GM13976 (cell line): ENCODE measurements around the gene KLHDC4.

ENCODE experiments used
- DNase-seq: peaks from one replicate; pipeline ENCODE4 v3.0.0; 2012; ENCODE audit warnings: low spot score
- CTCF ChIP-seq: IDR thresholded peaks from 2 replicates; pipeline ENCODE4 v1.5.1; 2012; ENCODE audit warnings: borderline replicate concordance, mild to moderate bottlenecking; ENCODE audit not compliant: insufficient read depth; ENCODE audit errors: extremely low read depth, missing control alignments, control extremely low read depth
- in situ Hi-C: fragments of 300-500 bp; cut with MboI; formaldehyde crosslinking; loops from one replicate; pipeline ENCODE4 v1.12.0; 2022; ENCODE audit warnings: low sequenced_read_pairs, mixed read lengths, inconsistent platforms; ENCODE audit not compliant: unreplicated experiment

KLHDC4 gene

GRCh38 chr16:87694441-87695125, 71.2 kb downstream of the KLHDC4 start:
- in situ Hi-C loops, result no loop called here
- no peak for DNase-seq
- no peak for TF ChIP-seq CTCF

GRCh38 chr16:87693827-87694226, 72.0 kb downstream of the KLHDC4 start:
- in situ Hi-C loops, result no loop called here
- no peak for TF ChIP-seq CTCF
- DNase-seq, result no peak

GRCh38 chr16:87692756-87693155, 73.0 kb downstream of the KLHDC4 start:
- no peak for TF ChIP-seq CTCF
- in situ Hi-C loops, result no loop called here
- DNase-seq, result no peak

GRCh38 chr16:87692176-87692575, 73.6 kb downstream of the KLHDC4 start:
- in situ Hi-C loops, result no loop called here
- DNase-seq, result no peak
- no peak for TF ChIP-seq CTCF

GRCh38 chr16:87691686-87692079, 74.1 kb downstream of the KLHDC4 start:
- DNase-seq, result no peak
- TF ChIP-seq CTCF, result no peak
- in situ Hi-C loops, result no loop called here

- no peak for TF ChIP-seq CTCF
- in situ Hi-C loops, result no loop called here
- DNase-seq, result no peak
These were observed 74.7 kb downstream of the KLHDC4 start for GRCh38 chr16:87690911-87691685.

GRCh38 chr16:87689956-87690465, 75.8 kb downstream of the KLHDC4 start:
- no peak for TF ChIP-seq CTCF
- no peak for DNase-seq
- in situ Hi-C loops, result no loop called here
